ENCODE results near the gene SYVN1.

SYVN1 gene

DNA sequence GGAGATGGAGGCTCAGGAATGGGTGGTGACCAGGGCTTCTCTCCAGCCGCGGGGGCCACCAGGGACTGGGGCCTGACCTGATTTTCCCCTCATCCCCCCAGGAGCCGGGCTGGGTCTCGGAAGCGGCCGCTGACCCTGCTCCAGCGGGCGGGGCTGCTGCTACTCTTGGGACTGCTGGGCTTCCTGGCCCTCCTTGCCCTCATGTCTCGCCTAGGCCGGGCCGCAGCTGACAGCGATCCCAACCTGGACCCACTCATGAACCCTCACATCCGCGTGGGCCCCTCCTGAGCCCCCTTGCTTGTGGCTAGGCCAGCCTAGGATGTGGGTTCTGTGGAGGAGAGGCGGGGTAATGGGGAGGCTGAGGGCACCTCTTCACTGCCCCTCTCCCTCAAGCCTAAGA, 46.5 kb downstream of the SYVN1 start:
- DNase-seq (ENCODE audit: low spot score), result no peak

- no peak for DNase-seq (ENCODE audit: low spot score)
These were observed 47.1 kb downstream of the SYVN1 start for GRCh38 chr11:65087216-65087615.

DNA sequence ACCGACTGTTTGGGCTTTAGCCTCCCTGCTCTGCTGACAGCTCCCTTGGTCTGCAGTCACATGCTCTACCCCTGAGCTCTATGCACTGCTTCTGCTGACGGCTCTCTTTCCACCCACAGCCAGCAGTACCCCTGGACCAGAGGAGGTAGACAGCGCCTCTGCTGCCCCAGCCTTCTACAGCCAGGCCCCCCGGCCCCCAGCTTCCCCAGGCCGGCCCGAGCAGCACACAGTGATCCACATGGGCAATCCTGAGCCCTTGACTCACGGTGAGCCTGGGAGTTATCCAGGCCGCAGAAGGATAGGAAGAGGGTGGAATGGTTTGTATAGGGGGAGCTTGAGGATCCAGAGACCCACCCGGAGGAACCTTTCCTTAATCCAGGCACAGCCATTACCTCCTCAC, 47.5 kb downstream of the SYVN1 start:
- DNase-seq (ENCODE audit: low spot score), result no peak

GRCh38 chr11:65085446-65085845, 48.9 kb downstream of the SYVN1 start:
- DNase-seq (ENCODE audit: low spot score), result no peak

DNA sequence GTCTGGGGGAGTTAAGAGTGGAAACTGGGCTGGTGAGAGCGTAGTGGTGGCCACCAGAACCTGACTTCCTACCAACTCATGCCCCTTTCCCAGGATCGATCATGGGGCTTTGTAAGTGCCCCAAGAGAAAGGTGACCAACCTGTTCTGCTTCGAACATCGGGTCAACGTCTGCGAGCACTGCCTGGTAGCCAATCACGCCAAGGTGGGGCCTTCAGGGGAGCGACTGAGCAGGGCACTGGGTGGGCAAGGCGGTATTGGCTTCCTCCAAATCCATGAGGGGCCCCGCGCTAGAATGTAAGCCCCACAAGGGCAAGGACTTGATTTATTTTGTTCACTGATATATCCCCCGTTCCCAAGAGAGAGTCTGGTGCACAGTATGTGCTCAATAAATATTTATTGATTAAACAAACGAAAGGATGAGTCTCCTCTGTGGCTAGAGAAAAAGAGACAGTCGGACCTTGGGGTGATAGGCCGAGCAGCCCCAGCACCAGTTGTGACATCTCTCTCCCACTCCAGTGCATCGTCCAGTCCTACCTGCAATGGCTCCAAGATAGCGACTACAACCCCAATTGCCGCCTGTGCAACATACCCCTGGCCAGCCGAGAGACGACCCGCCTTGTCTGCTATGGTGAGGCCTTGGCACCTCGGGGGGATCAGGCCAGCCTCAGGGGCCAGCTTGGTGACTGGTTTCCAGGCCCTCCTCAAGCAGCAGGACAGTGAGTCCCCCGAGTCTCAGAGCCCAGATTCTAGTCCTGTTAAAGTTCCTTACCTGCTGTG, 49.5 kb downstream of the SYVN1 start:
- no peak for DNase-seq (ENCODE audit: low spot score)

GRCh38 chr11:65083834-65084597, 50.3 kb downstream of the SYVN1 start, which contains the start of the genes CDCA5 and ZFPL1:
Gene CDCA5, minus strand, starts transcription at chr11:65084040. Its CDS starts 62 bp downstream, at chr11:65083978.
Gene ZFPL1, plus strand, starts transcription at chr11:65084222. Its CDS starts 477 bp downstream, at chr11:65084699.
- DNase-seq (ENCODE audit: low spot score), result peak; percentile 97

GRCh38 chr11:65083134-65083833, 51.0 kb downstream of the SYVN1 start:
- no peak for DNase-seq (ENCODE audit: low spot score)

DNA sequence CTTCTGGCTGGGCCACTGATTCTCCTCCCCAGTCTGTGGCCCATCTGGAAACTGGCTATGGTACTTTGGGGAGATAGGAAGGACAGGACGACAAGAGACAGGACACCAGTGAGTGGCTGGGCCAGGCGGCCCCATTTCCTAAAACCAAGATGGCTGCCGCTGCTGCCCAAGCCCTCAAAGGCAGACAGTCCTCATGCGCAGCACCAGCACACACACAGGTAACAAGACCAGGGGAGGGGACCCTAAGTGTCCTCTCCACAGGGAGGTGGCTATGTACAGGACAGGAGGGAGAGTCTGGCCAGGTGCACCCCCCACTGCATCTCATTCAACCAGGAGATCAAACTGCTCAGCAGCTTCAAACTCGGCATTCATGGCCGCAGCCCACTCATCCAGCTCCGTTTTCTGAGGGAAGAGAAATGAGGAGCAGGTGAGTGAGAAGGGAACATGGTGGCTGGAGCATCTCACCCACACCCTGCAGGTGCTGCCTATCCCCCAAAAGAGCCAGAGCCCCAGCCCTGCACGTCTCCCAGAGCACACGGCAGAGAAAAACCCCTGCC, 55.5 kb downstream of the SYVN1 start:
- DNase-seq (ENCODE audit: low spot score), result no peak

GRCh38 chr11:65078151-65078550, 56.2 kb downstream of the SYVN1 start:
- DNase-seq (ENCODE audit: low spot score), result no peak

GRCh38 chr11:65077451-65077850, 56.9 kb downstream of the SYVN1 start:
- no peak for DNase-seq (ENCODE audit: low spot score)
